ENCODE measurements around the gene MYCBPAP.

DNA sequence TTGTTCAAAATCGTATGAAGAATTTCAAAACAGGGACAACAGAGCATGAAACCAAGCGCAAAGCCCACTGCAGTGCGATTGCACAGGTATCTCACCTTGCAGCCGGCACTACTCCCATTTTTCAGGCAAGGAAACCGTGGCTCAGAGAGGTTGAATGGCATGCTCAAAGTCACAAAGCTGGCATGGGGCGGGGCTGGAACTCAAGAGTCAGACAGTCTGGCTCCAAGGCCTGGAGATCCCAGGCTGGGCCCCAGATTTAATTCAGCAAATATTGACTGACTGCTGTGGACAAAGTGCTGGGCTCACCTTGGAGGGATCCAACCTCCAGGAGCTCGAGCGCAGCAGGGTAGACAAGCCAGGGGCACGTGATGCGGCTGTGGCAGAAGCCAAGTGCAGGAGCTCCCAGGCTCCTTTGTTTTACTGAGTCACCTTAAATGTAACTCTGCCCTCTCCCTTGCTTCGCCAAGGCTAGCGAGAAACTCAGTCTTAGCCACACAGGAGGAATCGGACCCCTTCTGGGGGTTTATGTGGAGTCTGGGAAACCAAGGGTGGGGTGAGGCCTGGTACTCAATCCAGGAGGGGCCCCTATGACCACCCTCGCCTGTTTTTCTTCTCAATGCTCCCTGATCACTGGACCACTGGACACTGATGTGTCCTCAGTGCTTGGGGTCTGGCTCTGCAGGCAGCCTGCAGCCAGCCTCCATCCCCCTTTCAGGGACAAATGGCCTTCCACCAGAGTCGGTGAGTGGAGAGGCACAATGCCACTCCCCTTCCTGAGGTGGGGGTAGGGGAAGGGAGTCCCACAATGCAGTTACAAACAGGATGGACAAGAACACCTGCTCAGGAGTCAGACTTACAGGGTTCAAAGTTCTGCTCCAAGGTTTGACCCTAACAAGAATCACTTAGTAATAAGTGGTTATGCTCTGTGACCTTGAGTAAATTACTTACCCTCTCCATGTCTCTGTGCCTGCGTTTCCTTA lies 34.8 kb downstream of the MYCBPAP start:
- TF ChIP-seq, protein P1, sequence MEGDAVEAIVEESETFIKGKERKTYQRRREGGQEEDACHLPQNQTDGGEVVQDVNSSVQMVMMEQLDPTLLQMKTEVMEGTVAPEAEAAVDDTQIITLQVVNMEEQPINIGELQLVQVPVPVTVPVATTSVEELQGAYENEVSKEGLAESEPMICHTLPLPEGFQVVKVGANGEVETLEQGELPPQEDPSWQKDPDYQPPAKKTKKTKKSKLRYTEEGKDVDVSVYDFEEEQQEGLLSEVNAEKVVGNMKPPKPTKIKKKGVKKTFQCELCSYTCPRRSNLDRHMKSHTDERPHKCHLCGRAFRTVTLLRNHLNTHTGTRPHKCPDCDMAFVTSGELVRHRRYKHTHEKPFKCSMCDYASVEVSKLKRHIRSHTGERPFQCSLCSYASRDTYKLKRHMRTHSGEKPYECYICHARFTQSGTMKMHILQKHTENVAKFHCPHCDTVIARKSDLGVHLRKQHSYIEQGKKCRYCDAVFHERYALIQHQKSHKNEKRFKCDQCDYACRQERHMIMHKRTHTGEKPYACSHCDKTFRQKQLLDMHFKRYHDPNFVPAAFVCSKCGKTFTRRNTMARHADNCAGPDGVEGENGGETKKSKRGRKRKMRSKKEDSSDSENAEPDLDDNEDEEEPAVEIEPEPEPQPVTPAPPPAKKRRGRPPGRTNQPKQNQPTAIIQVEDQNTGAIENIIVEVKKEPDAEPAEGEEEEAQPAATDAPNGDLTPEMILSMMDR (IDR thresholded peaks at IDR 0.05 in 4 of 5, conservative IDR thresholded peaks at IDR 0.05 in 1 of 5): no peak
- TF ChIP-seq POLR2A (IDR thresholded peaks at IDR 0.05): no peak
